Measurements from ENCODE around the gene CYRIA. TPM values are rescaled to one million over a fixed set of nuclear protein-coding genes. Genes with fewer than 3 reads are reported as not detected.
A peak's percentile ranks its signal among the peaks of the same experiment; 100 is the strongest.

The CYRIA gene
- total and polyA plus RNA-seq, 10 of the 15 experiments (the other 5 are each of a cell fraction or from before 2014, with no cell fraction given), result 3.0 to 13.1 (median 8.5) TPM

- no peak for TF ChIP-seq HSF1 (IDR thresholded peaks at IDR 0.05; ENCODE audit: low read depth, low read length)
- no peak for TF ChIP-seq MEF2A (IDR thresholded peaks at IDR 0.05; ENCODE audit: insufficient read depth, low read depth, low read length)
- TF ChIP-seq MEF2B (IDR thresholded peaks at IDR 0.05; ENCODE audit: partially characterized antibody, poor library complexity, severe bottlenecking), result peak; percentile 35
- no peak for TF ChIP-seq USF1 (IDR thresholded peaks at IDR 0.05; ENCODE audit: borderline replicate concordance, extremely low read length, insufficient read depth, low read depth, low read length)
- no peak for TF ChIP-seq ZNF207 (IDR thresholded peaks at IDR 0.05; ENCODE audit: borderline replicate concordance)
- TF ChIP-seq WRNIP1 (IDR thresholded peaks at IDR 0.05; ENCODE audit: borderline replicate concordance, low read depth, low read length), result no peak
- no peak for TF ChIP-seq IRF4 (IDR thresholded peaks at IDR 0.05; ENCODE audit: low read depth, low read length)
- TF ChIP-seq SREBF2 (IDR thresholded peaks at IDR 0.05; ENCODE audit: low read length), result no peak
- peak; percentile 63 for TF ChIP-seq MLLT1 (IDR thresholded peaks at IDR 0.05)
- TF ChIP-seq ZNF24 (IDR thresholded peaks at IDR 0.05), result no peak
- TF ChIP-seq LARP7 (IDR thresholded peaks at IDR 0.05), result no peak
- TF ChIP-seq IKZF2 (IDR thresholded peaks at IDR 0.05), result peak; percentile 49 to 57; a peak in 2 of 4 replicates
- no peak for TF ChIP-seq IRF3 (IDR thresholded peaks at IDR 0.05)
Observed at GRCh38 chr2:16650287-16651249, 15.1 kb downstream of the CYRIA start (continued).
